ENCODE measurements around the gene TRPM4. TPM values are rescaled to one million over a fixed set of nuclear protein-coding genes. Genes with fewer than 3 reads are reported as not detected.

Gene TRPM4
- total and polyA plus RNA-seq, 2 of the 13 experiments (the other 11 are each of a cell fraction or from before 2014, with no cell fraction given), result 1.9 to 4.3 TPM

- TF ChIP-seq CSRNP1 (CRISPR knock-in tag; IDR thresholded peaks at IDR 0.05) (peak; percentile 100), GFI1 (CRISPR knock-in tag; IDR thresholded peaks at IDR 0.05; ENCODE audit: borderline replicate concordance) (peak; percentile 67; the same call in 1 of the 2 replicates), HOXA9 (CRISPR knock-in tag; IDR thresholded peaks at IDR 0.05; ENCODE audit: borderline replicate concordance) (peak; percentile 98), E2F5 (CRISPR knock-in tag; conservative IDR thresholded peaks at IDR 0.05) (peak; percentile 72), MTF2 (CRISPR knock-in tag; IDR thresholded peaks at IDR 0.05; ENCODE audit: borderline replicate concordance) (no peak), ZBTB2 (CRISPR knock-in tag; IDR thresholded peaks at IDR 0.05; ENCODE audit: low read depth) (peak; percentile 93), BCLAF1 (IDR thresholded peaks at IDR 0.05) (no peak), CBFB (CRISPR knock-in tag; IDR thresholded peaks at IDR 0.05) (peak; percentile 92), EP300 (IDR thresholded peaks at IDR 0.05; ENCODE audit: low read depth in 2 of 2, low read length in 2 of 2) (0 out of 4 replicates have a peak, but pooled peaks of 1 of the 2 experiments have one; percentile 4), EP300 (CRISPR knock-in tag; IDR thresholded peaks at IDR 0.05; ENCODE audit: borderline replicate concordance) (peak; percentile 79), NCOA1 (CRISPR knock-in tag; IDR thresholded peaks at IDR 0.05) (no peak), SRSF4 (IDR thresholded peaks at IDR 0.05; ENCODE audit: low read depth, low read length, poor library complexity, severe bottlenecking) (no peak), ATF6 (CRISPR knock-in tag; conservative IDR thresholded peaks at IDR 0.05) (peak; percentile 94), ZMAT3 (CRISPR knock-in tag; conservative IDR thresholded peaks at IDR 0.05) (peak; percentile 100), HIC2 (CRISPR knock-in tag; IDR thresholded peaks at IDR 0.05; ENCODE audit: low read depth) (peak; percentile 92), ISL2 (CRISPR knock-in tag; IDR thresholded peaks at IDR 0.05) (peak; percentile 68), MAF1 (CRISPR knock-in tag; IDR thresholded peaks at IDR 0.05; ENCODE audit: borderline replicate concordance) (peak; percentile 86; the same call in 1 of the 2 replicates)
Measured at GRCh38 chr19:49127674-49128544, 29.7 kb upstream of the TRPM4 start (continued).

Data from HepG2 (cell line).